Right lobe of liver (tissue), 4 donors: ENCODE measurements around the gene WAS.

Experiments
- POLR2A ChIP-seq: fragments of 450-650 bp; IDR thresholded peaks from one replicate; pipeline ENCODE4 v1.6.1; 2017; ENCODE audit warnings: antibody characterized with exemption, mild to moderate bottlenecking
- TF ChIP-seq, protein P1 (sequence below), 4 donors: fragments of 200-600 bp in 3 of 4; fragments of 450-650 bp in 1 of 4; IDR thresholded peaks; one replicate each; pipeline versions ENCODE4 v1.5.1 to v1.8.0; 2016 to 2022; ENCODE audit warnings: antibody characterized with exemption in 4 of 4, mild to moderate bottlenecking in 2 of 4
- donor health status: DM: no; HTN: no; CAD: no.
- donor health status: DM: no; HTN: no; CAD: no.
- donor health status: DM: no; HTN: yes; CAD: no.

DNA sequence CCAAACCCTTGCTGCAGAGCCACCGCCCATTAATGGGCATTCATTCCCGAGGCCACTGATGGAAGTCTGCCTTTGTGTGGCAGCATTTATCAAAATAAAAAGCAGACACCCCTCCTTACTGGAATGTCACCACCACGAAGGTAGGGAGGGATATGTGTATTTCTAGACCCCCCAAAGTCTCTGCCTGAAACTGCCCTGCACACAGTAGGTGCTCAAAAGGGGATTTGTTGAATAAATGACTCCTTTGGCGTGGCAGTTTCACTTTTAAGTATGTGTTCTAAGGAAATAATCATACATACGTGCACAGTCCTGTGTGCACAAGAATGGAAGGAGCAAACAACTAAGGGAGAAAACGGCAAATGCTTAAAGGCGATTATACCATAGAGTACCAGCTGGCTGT, 54.3 kb downstream of the WAS start:
- TF ChIP-seq, protein P1, sequence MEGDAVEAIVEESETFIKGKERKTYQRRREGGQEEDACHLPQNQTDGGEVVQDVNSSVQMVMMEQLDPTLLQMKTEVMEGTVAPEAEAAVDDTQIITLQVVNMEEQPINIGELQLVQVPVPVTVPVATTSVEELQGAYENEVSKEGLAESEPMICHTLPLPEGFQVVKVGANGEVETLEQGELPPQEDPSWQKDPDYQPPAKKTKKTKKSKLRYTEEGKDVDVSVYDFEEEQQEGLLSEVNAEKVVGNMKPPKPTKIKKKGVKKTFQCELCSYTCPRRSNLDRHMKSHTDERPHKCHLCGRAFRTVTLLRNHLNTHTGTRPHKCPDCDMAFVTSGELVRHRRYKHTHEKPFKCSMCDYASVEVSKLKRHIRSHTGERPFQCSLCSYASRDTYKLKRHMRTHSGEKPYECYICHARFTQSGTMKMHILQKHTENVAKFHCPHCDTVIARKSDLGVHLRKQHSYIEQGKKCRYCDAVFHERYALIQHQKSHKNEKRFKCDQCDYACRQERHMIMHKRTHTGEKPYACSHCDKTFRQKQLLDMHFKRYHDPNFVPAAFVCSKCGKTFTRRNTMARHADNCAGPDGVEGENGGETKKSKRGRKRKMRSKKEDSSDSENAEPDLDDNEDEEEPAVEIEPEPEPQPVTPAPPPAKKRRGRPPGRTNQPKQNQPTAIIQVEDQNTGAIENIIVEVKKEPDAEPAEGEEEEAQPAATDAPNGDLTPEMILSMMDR (IDR thresholded peaks at IDR 0.05) = no peak
- no peak for TF ChIP-seq POLR2A
